IMR-90 (cell line): ENCODE measurements around the gene FUT7. TPM values are rescaled to one million over a fixed set of nuclear protein-coding genes. Genes with fewer than 3 reads are reported as not detected.

Source experiments
- ATAC-seq: fragments of 200-7000 bp; cut with Tn5 transposase; 2 replicates; pipeline ENCODE4 v1.9.1; 2020; ENCODE audit warnings: low read depth, mild to moderate bottlenecking, moderate library complexity
- BruUV-seq: library from RNA; stranded (reverse); fragments of 400-500 nt; replicated peaks from 2 replicates; lab custom pipeline; 2021; lab: Mats Ljungman, UMichigan
- CTCF ChIA-PET: fragments of 300-600 bp; formaldehyde crosslinking; extraction: SDS; loops from one replicate; lab custom pipeline; 2021; ENCODE audit warnings: antibody characterized with exemption; lab: Yijun Ruan, JAX
- POLR2A ChIA-PET: fragments of 300-600 bp; sonication (Branson Sonifier 250); formaldehyde crosslinking; loops from one replicate; lab custom pipeline; 2022; ENCODE audit warnings: antibody characterized with exemption; ENCODE audit not compliant: unreplicated experiment; lab: Charles Lee
- DNase-seq: peaks from one replicate; pipeline ENCODE4 v3.0.0; 2013
- H2AFZ ChIP-seq: replicated peaks from 2 replicates; pipeline ENCODE3; 2013; ENCODE audit warnings: low read length, mild to moderate bottlenecking; ENCODE audit not compliant: poor library complexity
- H2AK5ac ChIP-seq: 2 replicates; pipeline ENCODE4 v1.6.1; 2013; ENCODE audit warnings: low read depth, low read length, inconsistent platforms
- H2AK9ac ChIP-seq: replicated peaks from 2 replicates; pipeline ENCODE3; 2013; ENCODE audit warnings: mild to moderate bottlenecking, low read depth, low read length, moderate library complexity; ENCODE audit not compliant: poor library complexity
- H2BK120ac ChIP-seq: 2 replicates; pipeline ENCODE4 v1.6.1; 2013; ENCODE audit warnings: low read depth, low read length, inconsistent platforms
- H2BK15ac ChIP-seq: 3 replicates; pipeline ENCODE4 v1.6.1; 2013; ENCODE audit warnings: low read depth, low read length, inconsistent platforms
- H2BK20ac ChIP-seq: 2 replicates; pipeline ENCODE4 v1.6.1; 2013; ENCODE audit warnings: low read depth, mild to moderate bottlenecking, inconsistent platforms, low read length, moderate library complexity
- H2BK5ac ChIP-seq: 2 replicates; pipeline ENCODE4 v1.6.1; 2013; ENCODE audit warnings: mild to moderate bottlenecking, low read depth, low read length, inconsistent platforms; ENCODE audit not compliant: poor library complexity, severe bottlenecking
- H3K14ac ChIP-seq: replicated peaks from 2 replicates; pipeline ENCODE4 v1.6.1; 2013; ENCODE audit warnings: low read depth, low read length, inconsistent platforms
- H3K18ac ChIP-seq: 2 replicates; pipeline ENCODE4 v1.6.1; 2013; ENCODE audit warnings: low read depth, low read length, control low read depth
- H3K23ac ChIP-seq: 2 replicates; pipeline ENCODE4 v1.6.1; 2013; ENCODE audit warnings: low read depth, low read length, inconsistent platforms
- H3K27ac ChIP-seq: 2 replicates; pipeline ENCODE4 v1.5.1; 2013; ENCODE audit warnings: mild to moderate bottlenecking, control low read depth, low read length; ENCODE audit not compliant: insufficient read depth
- H3K27me3 ChIP-seq: 2 replicates; pipeline ENCODE4 v1.6.1; 2013; ENCODE audit warnings: low read length; ENCODE audit not compliant: control insufficient read depth, insufficient read depth
- H3K36me3 ChIP-seq: 2 replicates; pipeline ENCODE4 v1.6.1; 2013; ENCODE audit warnings: low read length, mixed read lengths; ENCODE audit not compliant: control insufficient read depth, insufficient read depth
- H3K4ac ChIP-seq: 2 replicates; pipeline ENCODE4 v1.6.1; 2013; ENCODE audit warnings: low read depth, low read length, inconsistent platforms
- H3K4me1 ChIP-seq: 2 replicates; pipeline ENCODE4 v1.6.1; 2013; ENCODE audit warnings: low read length, mixed read lengths; ENCODE audit not compliant: control insufficient read depth, insufficient read depth
- H3K4me2 ChIP-seq: 2 replicates; pipeline ENCODE4 v1.6.1; 2013; ENCODE audit warnings: low read depth, mild to moderate bottlenecking, control low read depth, low read length, moderate library complexity
- H3K4me3 ChIP-seq: 2 replicates; pipeline ENCODE4 v1.5.1; 2013; ENCODE audit warnings: low read depth, mild to moderate bottlenecking, control low read depth, low read length, moderate library complexity; ENCODE audit not compliant: insufficient read depth
- H3K56ac ChIP-seq: 2 replicates; pipeline ENCODE4 v1.6.1; 2013; ENCODE audit warnings: low read length, inconsistent platforms; ENCODE audit not compliant: insufficient read depth; ENCODE audit errors: extremely low read depth
- H3K79me1 ChIP-seq, 2 experiments: 2 replicates each; pipeline ENCODE4 v1.6.1; 2013; ENCODE audit warnings: low read length in 2 of 2, inconsistent platforms in 1 of 2, low read depth in 1 of 2
- H3K9ac ChIP-seq: 2 replicates; pipeline ENCODE4 v1.6.1; 2013; ENCODE audit warnings: low read depth, low read length, control low read depth
- H3K9me1 ChIP-seq: 2 replicates; pipeline ENCODE4 v1.6.1; 2013; ENCODE audit warnings: low read length, inconsistent platforms; ENCODE audit not compliant: insufficient read depth
- H3K9me3 ChIP-seq: 2 replicates; pipeline ENCODE4 v1.6.1; 2013; ENCODE audit warnings: low read length; ENCODE audit not compliant: control insufficient read depth, insufficient read depth
- H4K20me1 ChIP-seq: 2 replicates; pipeline ENCODE4 v1.6.1; 2013; ENCODE audit warnings: low read length, inconsistent platforms; ENCODE audit not compliant: insufficient read depth
- H4K5ac ChIP-seq: 2 replicates; pipeline ENCODE4 v1.6.1; 2013; ENCODE audit warnings: mild to moderate bottlenecking, low read depth, low read length, control low read depth
- H4K8ac ChIP-seq, 2 experiments: 2 replicates each; pipeline ENCODE4 v1.6.1; 2013; ENCODE audit warnings: low read depth in 2 of 2, low read length in 2 of 2, control low read depth in 1 of 2, inconsistent platforms in 1 of 2
- H4K91ac ChIP-seq: 2 replicates; pipeline ENCODE4 v1.6.1; 2013; ENCODE audit warnings: low read depth, low read length, inconsistent platforms; ENCODE audit not compliant: insufficient read depth
- BHLHE40 ChIP-seq: fragments of 150-350 bp; IDR thresholded peaks from 2 replicates; pipeline ENCODE4 v1.6.1; 2016; ENCODE audit warnings: mild to moderate bottlenecking, low read depth, low read length
- CEBPB ChIP-seq: IDR thresholded peaks from 2 replicates; pipeline ENCODE4 v1.6.1; 2012; ENCODE audit warnings: low read depth, low read length, improper control_type of control experiment
- CHD1 ChIP-seq: IDR thresholded peaks from 2 replicates; pipeline ENCODE4 v1.6.1; 2012; ENCODE audit warnings: low read depth, low read length, improper control_type of control experiment
- FOS ChIP-seq: fragments of 150-350 bp; IDR thresholded peaks from 2 replicates; pipeline ENCODE4 v1.6.1; 2016; ENCODE audit warnings: low read depth, low read length
- MAFK ChIP-seq: IDR thresholded peaks from 2 replicates; pipeline ENCODE4 v1.6.1; 2012; ENCODE audit warnings: low read depth, low read length, improper control_type of control experiment
- MAZ ChIP-seq: IDR thresholded peaks from 2 replicates; pipeline ENCODE4 v1.6.1; 2012; ENCODE audit warnings: low read depth, mild to moderate bottlenecking, low read length, improper control_type of control experiment, moderate library complexity, borderline replicate concordance
- MXI1 ChIP-seq: IDR thresholded peaks from 2 replicates; pipeline ENCODE4 v1.6.1; 2012; ENCODE audit warnings: low read depth, mild to moderate bottlenecking, low read length, moderate library complexity, borderline replicate concordance
- NFE2L2 ChIP-seq: fragments of 150-350 bp; IDR thresholded peaks from 2 replicates; pipeline ENCODE4 v1.6.1; 2016; ENCODE audit warnings: low read depth, mild to moderate bottlenecking, low read length
- POLR2A ChIP-seq: IDR thresholded peaks from 2 replicates; pipeline ENCODE4 v1.6.1; 2012; ENCODE audit warnings: mild to moderate bottlenecking, low read depth, low read length
- RAD21 ChIP-seq: IDR thresholded peaks from 2 replicates; pipeline ENCODE4 v1.6.1; 2012; ENCODE audit warnings: low read length, improper control_type of control experiment
- RCOR1 ChIP-seq: IDR thresholded peaks from 2 replicates; pipeline ENCODE4 v1.6.1; 2012; ENCODE audit warnings: mild to moderate bottlenecking, low read length, improper control_type of control experiment; ENCODE audit not compliant: insufficient replicate concordance
- RFX5 ChIP-seq: IDR thresholded peaks from 2 replicates; pipeline ENCODE4 v1.8.0; 2012; ENCODE audit warnings: low read depth, mild to moderate bottlenecking, low read length, moderate library complexity
- SMC3 ChIP-seq: fragments of 150-350 bp; IDR thresholded peaks from 2 replicates; pipeline ENCODE4 v1.6.1; 2016; ENCODE audit warnings: low read depth, mild to moderate bottlenecking, antibody characterized with exemption, low read length, moderate library complexity
- WGBS, 2 experiments: methylation state at CpG; one replicate each; pipeline versions ENCODE4 v1.1.5 to v1.1.7; 2013; ENCODE audit warnings: missing lambda C conversion rate in 2 of 2; ENCODE audit not compliant: insufficient read length in 1 of 2; ENCODE audit errors: extremely low coverage in 2 of 2; 5-methylcytosine and 5-hydroxymethylcytosine counted together
- dilution Hi-C: fragments of 300-500 bp; cut with HindIII; formaldehyde crosslinking; loops from one replicate; pipeline ENCODE4 v1.14.3; 2018; ENCODE audit warnings: low sequenced_read_pairs; ENCODE audit not compliant: unreplicated experiment
- in situ Hi-C: fragments of 300-500 bp; cut with MboI; formaldehyde crosslinking; loops from 3 replicates; pipeline ENCODE4 v1.14.3; 2019; ENCODE audit warnings: low sequenced_read_pairs, inconsistent platforms, mixed read lengths
- intact Hi-C: fragments of 100-400 bp; cut with micrococcal nuclease; formaldehyde crosslinking; loops from 2 replicates; pipeline ENCODE4 v1.10.0; 2022
- polyA plus RNA-seq, 3 experiments: library from polyadenylated mRNA; depleted of rRNA; stranded (reverse); fragments of >200 nt; gene quantifications; 2 replicates each; pipeline ENCODE4 v1.2.3, GENCODE V29; 2012; ENCODE audit warnings: low replicate concordance in 1 of 3
- total RNA-seq: library from RNA; depleted of rRNA; stranded (reverse); fragments of >200 nt; gene quantifications from 2 replicates; pipeline ENCODE4 v1.2.3, GENCODE V29; 2012
- TF ChIP-seq, protein P1 (sequence below): fragments of 150-350 bp; IDR thresholded peaks from 2 replicates; pipeline ENCODE4 v1.6.1; 2017; ENCODE audit warnings: mild to moderate bottlenecking, antibody characterized with exemption, low read length, low read depth
- TF ChIP-seq, protein P2 (sequence below): conservative IDR thresholded peaks from 2 replicates; pipeline ENCODE4 v1.5.1; 2012; ENCODE audit warnings: mild to moderate bottlenecking, low read depth, low read length, improper control_type of control experiment
- TF ChIP-seq, protein P3 (sequence below): fragments of 150-350 bp; IDR thresholded peaks from 2 replicates; pipeline ENCODE4 v1.6.1; 2016; ENCODE audit warnings: low read depth, mild to moderate bottlenecking, low read length, moderate library complexity, borderline replicate concordance

The FUT7 gene
- total and polyA plus RNA-seq, 2 of the 4 experiments (the other 2 are of a cell fraction), result not detected

DNA sequence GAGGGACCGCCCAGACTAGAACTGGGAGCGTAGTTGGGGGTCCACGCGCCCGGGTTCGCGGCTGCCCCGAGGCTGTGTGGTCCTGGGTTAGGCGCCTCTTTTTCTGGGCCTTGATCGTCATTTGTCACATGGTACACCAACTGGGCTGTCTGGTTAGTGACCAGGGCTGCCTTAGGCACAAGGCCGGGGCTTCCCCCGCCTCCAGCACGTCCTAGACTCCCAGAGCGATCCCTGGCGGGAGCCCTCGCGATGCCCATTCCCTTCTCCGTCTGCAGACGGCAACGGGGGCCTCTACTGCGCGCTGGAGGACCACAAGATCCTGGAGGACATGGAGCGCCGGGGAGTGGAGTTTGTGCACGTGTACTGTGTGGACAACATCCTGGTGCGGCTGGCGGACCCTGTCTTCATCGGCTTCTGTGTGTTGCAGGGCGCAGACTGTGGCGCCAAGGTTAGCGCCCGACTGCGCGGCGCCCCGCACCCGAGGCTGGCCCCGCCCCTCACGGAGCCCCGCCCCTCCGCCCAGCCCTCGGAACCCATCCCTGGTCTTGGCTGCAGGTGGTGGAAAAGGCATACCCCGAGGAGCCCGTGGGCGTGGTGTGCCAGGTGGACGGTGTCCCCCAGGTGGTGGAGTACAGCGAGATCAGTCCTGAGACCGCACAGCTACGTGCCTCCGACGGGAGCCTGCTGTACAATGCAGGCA is 47.0 kb upstream of the FUT7 start:
- Histone ChIP-seq H3K4me2 (peak overlapping the region; percentile 89; the same call in 1 of the 2 replicates), H4K5ac (no peak overlapping the region), H3K9ac (no peak overlapping the region), H3K4me1 (peaks cover 10% of the 10 kb centered on the region), H3K4ac (no peak overlapping the region), H2BK120ac (no peak overlapping the region), H3K27ac (no peak overlapping the region), H4K8ac (no peak overlapping the region), H2AFZ (peak overlapping the region; percentile 2), H3K9me1 (peaks cover 4% of the 10 kb centered on the region), H3K23ac (no peak overlapping the region), H2AK5ac (peak overlapping the region; percentile 1; the same call in 1 of the 2 replicates), H3K56ac (no peak overlapping the region), H3K27me3 (no peaks in the 10 kb centered on the region), H2BK15ac (no peak overlapping the region), H2AK9ac (peak overlapping the region; percentile 96), H2BK20ac (no peak overlapping the region), H3K14ac (no peak overlapping the region), H4K91ac (no peak overlapping the region), H3K79me1 (peaks cover 8 to 37% of the 10 kb centered on the region in 2 experiments), H3K36me3 (peaks cover 24% of the 10 kb centered on the region; the same call in 1 of the 2 replicates), H3K9me3 (no peaks in the 10 kb centered on the region), H3K4me3 (peak overlapping the region; percentile 99), H2BK5ac (no peak overlapping the region), H4K20me1 (peaks cover 10% of the 10 kb centered on the region), H3K18ac (no peak overlapping the region)
- dilution Hi-C loops (no loop called here), intact Hi-C loops (no loop called here), in situ Hi-C loops (no loop called here)
- ChIA-PET POLR2A (no interaction called here), CTCF (no interaction called here)
- ATAC-seq (no peak), DNase-seq (no peak)
- no TSS peak for BruUV-seq
- TF ChIP-seq POLR2A (no peak), CEBPB (no peak), MXI1 (no peak), MAZ (no peak), SMC3 (no peak), RFX5 (no peak), RCOR1 (no peak), FOS (no peak), RAD21 (no peak), NFE2L2 (no peak), BHLHE40 (no peak), MAFK (no peak), CHD1 (no peak)
- TF ChIP-seq, protein P1, sequence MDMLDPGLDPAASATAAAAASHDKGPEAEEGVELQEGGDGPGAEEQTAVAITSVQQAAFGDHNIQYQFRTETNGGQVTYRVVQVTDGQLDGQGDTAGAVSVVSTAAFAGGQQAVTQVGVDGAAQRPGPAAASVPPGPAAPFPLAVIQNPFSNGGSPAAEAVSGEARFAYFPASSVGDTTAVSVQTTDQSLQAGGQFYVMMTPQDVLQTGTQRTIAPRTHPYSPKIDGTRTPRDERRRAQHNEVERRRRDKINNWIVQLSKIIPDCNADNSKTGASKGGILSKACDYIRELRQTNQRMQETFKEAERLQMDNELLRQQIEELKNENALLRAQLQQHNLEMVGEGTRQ, result no peak
- TF ChIP-seq, protein P2, sequence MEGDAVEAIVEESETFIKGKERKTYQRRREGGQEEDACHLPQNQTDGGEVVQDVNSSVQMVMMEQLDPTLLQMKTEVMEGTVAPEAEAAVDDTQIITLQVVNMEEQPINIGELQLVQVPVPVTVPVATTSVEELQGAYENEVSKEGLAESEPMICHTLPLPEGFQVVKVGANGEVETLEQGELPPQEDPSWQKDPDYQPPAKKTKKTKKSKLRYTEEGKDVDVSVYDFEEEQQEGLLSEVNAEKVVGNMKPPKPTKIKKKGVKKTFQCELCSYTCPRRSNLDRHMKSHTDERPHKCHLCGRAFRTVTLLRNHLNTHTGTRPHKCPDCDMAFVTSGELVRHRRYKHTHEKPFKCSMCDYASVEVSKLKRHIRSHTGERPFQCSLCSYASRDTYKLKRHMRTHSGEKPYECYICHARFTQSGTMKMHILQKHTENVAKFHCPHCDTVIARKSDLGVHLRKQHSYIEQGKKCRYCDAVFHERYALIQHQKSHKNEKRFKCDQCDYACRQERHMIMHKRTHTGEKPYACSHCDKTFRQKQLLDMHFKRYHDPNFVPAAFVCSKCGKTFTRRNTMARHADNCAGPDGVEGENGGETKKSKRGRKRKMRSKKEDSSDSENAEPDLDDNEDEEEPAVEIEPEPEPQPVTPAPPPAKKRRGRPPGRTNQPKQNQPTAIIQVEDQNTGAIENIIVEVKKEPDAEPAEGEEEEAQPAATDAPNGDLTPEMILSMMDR, result no peak
- TF ChIP-seq, protein P3, sequence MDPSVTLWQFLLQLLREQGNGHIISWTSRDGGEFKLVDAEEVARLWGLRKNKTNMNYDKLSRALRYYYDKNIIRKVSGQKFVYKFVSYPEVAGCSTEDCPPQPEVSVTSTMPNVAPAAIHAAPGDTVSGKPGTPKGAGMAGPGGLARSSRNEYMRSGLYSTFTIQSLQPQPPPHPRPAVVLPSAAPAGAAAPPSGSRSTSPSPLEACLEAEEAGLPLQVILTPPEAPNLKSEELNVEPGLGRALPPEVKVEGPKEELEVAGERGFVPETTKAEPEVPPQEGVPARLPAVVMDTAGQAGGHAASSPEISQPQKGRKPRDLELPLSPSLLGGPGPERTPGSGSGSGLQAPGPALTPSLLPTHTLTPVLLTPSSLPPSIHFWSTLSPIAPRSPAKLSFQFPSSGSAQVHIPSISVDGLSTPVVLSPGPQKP, result no peak
- 56% methylated on average over 23 of the region's 51 CpGs; no CpG with 5 or more reads in 1 of the 2 experiments for WGBS, 2 experiments
